ENCODE data around the gene R3HDM4. TPM values are rescaled to one million over a fixed set of nuclear protein-coding genes. Genes with fewer than 3 reads are reported as not detected.

Gene R3HDM4
- total RNA-seq, 1 donor from 2014 or later = 35.8 TPM

GRCh38 chr19:928471-929202 lies 15.6 kb upstream of the R3HDM4 start:
- Histone ChIP-seq H3K4me3 (ENCODE audit: low read depth, low read length) (no peak overlapping the region), H3K36me3 (ENCODE audit: control insufficient read depth, insufficient read depth, low read length) (peaks cover 3% of the 10 kb centered on the region), H3K27me3 (ENCODE audit: control insufficient read depth, insufficient read depth, low read length) (no peaks in the 10 kb centered on the region)
- DNase-seq (ENCODE audit: low read depth) (no peak), FAIRE-seq (no peak)
- no peak for TF ChIP-seq CTCF (IDR thresholded peaks at IDR 0.05; ENCODE audit: insufficient read depth, low read length, severe bottlenecking)

- Histone ChIP-seq H3K27me3 (ENCODE audit: control insufficient read depth, insufficient read depth, low read length) (no peaks in the 10 kb centered on the region), H3K36me3 (ENCODE audit: control insufficient read depth, insufficient read depth, low read length) (peaks cover 3% of the 10 kb centered on the region), H3K4me3 (ENCODE audit: low read depth, low read length) (no peak overlapping the region)
- DNase-seq (ENCODE audit: low read depth) = no peak
- FAIRE-seq = no peak
- TF ChIP-seq CTCF (IDR thresholded peaks at IDR 0.05; ENCODE audit: insufficient read depth, low read length, severe bottlenecking) = no peak
Measured at GRCh38 chr19:927780-928401, 14.9 kb upstream of the R3HDM4 start.

GRCh38 chr19:927351-927779 lies 14.3 kb upstream of the R3HDM4 start:
- no peak for FAIRE-seq
- no peak for DNase-seq (ENCODE audit: low read depth)
- H3K36me3 ChIP-seq (ENCODE audit: control insufficient read depth, insufficient read depth, low read length) = peaks cover 3% of the 10 kb centered on the region
- peak overlapping the region; percentile 87 for H3K4me3 ChIP-seq (ENCODE audit: low read depth, low read length)
- no peak for TF ChIP-seq CTCF (IDR thresholded peaks at IDR 0.05; ENCODE audit: insufficient read depth, low read length, severe bottlenecking)
- no peaks in the 10 kb centered on the region for H3K27me3 ChIP-seq (ENCODE audit: control insufficient read depth, insufficient read depth, low read length)

- TF ChIP-seq CTCF (IDR thresholded peaks at IDR 0.05; ENCODE audit: insufficient read depth, low read length, severe bottlenecking) = no peak
- DNase-seq (ENCODE audit: low read depth) = no peak
Measured at GRCh38 chr19:926589-927350, 13.8 kb upstream of the R3HDM4 start.

GRCh38 chr19:926323-926588 lies 13.2 kb upstream of the R3HDM4 start:
- TF ChIP-seq CTCF (IDR thresholded peaks at IDR 0.05; ENCODE audit: insufficient read depth, low read length, severe bottlenecking) = no peak
- peak overlapping the region; percentile 87 for H3K4me3 ChIP-seq (ENCODE audit: low read depth, low read length)
- no peaks in the 10 kb centered on the region for H3K27me3 ChIP-seq (ENCODE audit: control insufficient read depth, insufficient read depth, low read length)
- no peak for DNase-seq (ENCODE audit: low read depth)
- FAIRE-seq = no peak
- H3K36me3 ChIP-seq (ENCODE audit: control insufficient read depth, insufficient read depth, low read length) = peaks cover 3% of the 10 kb centered on the region

More at GRCh38 chr19:926589-927350, 13.8 kb upstream of the R3HDM4 start:
- H3K4me3 ChIP-seq (ENCODE audit: low read depth, low read length) = peak overlapping the region; percentile 87
- peaks cover 3% of the 10 kb centered on the region for H3K36me3 ChIP-seq (ENCODE audit: control insufficient read depth, insufficient read depth, low read length)
- no peak for FAIRE-seq
- H3K27me3 ChIP-seq (ENCODE audit: control insufficient read depth, insufficient read depth, low read length) = no peaks in the 10 kb centered on the region
